ENCODE measurements around the gene STYXL1. TPM values are rescaled to one million over a fixed set of nuclear protein-coding genes. Genes with fewer than 3 reads are reported as not detected.
A peak's percentile ranks its signal among the peaks of the same experiment; 100 is the strongest.
"Not testable (repeated sequence)": the region's sequence is repeated elsewhere in the genome, so short reads cannot be mapped to it uniquely, and the experiment has no call there.

Gene STYXL1
- total RNA-seq, 2 donors from 2014 or later, result 17.6 to 40.1 TPM

- TF ChIP-seq CTCF (IDR thresholded peaks at IDR 0.05), result no peak
- no peak for DNase-seq (ENCODE audit: low spot score)
- H3K27ac ChIP-seq, result no peak overlapping the region
- H3K4me1 ChIP-seq, result peaks cover 0 to 33% of the 10 kb centered on the region in 2 donors
- no peaks in the 10 kb centered on the region for H3K27me3 ChIP-seq
- no peak overlapping the region for H3K4me3 ChIP-seq
- peaks cover 97% of the 10 kb centered on the region for H3K36me3 ChIP-seq
- H3K9me3 ChIP-seq, result no peaks in the 10 kb centered on the region
These were observed 14.5 kb upstream of the STYXL1 start for GRCh38 chr7:76062254-76062653.

GRCh38 chr7:76060842-76061241 lies 13.0 kb upstream of the STYXL1 start:
- no peaks in the 10 kb centered on the region for H3K9me3 ChIP-seq
- H3K4me1 ChIP-seq, result peaks cover 0 to 26% of the 10 kb centered on the region in 2 donors
- H3K27me3 ChIP-seq, result no peaks in the 10 kb centered on the region
- peak; percentile 79 for DNase-seq (ENCODE audit: low spot score)
- H3K27ac ChIP-seq, result peak overlapping the region; percentile 3 to 65
- H3K36me3 ChIP-seq, result peaks cover 94% of the 10 kb centered on the region
- no peak overlapping the region for H3K4me3 ChIP-seq
- no peak for TF ChIP-seq CTCF (IDR thresholded peaks at IDR 0.05)

- H3K4me3 ChIP-seq; H3K27ac ChIP-seq; DNase-seq (ENCODE audit: low spot score); H3K9me3 ChIP-seq; H3K27me3 ChIP-seq: not testable (repeated sequence)
- peaks cover 0 to 31% of the 10 kb centered on the region in 2 donors for H3K4me1 ChIP-seq
- H3K36me3 ChIP-seq, result peaks cover 88% of the 10 kb centered on the region
These were observed 10.9 kb upstream of the STYXL1 start for GRCh38 chr7:76058745-76059144.

GRCh38 chr7:76057813-76058145 lies 10.0 kb upstream of the STYXL1 start:
- Histone ChIP-seq H3K4me1 (peaks cover 0 to 33% of the 10 kb centered on the region in 2 donors), H3K4me3 (no peak overlapping the region), H3K27ac (no peak overlapping the region), H3K27me3 (no peaks in the 10 kb centered on the region), H3K36me3 (peaks cover 78% of the 10 kb centered on the region), H3K9me3 (no peaks in the 10 kb centered on the region)
- no peak for TF ChIP-seq CTCF (IDR thresholded peaks at IDR 0.05)
- DNase-seq (ENCODE audit: low spot score), result no peak

- TF ChIP-seq CTCF (IDR thresholded peaks at IDR 0.05), result no peak
- H3K27ac ChIP-seq, result no peak overlapping the region
- H3K36me3 ChIP-seq, result peaks cover 73% of the 10 kb centered on the region
- H3K9me3 ChIP-seq, result no peaks in the 10 kb centered on the region
- H3K27me3 ChIP-seq, result no peaks in the 10 kb centered on the region
- no peak overlapping the region for H3K4me3 ChIP-seq
- no peak for DNase-seq (ENCODE audit: low spot score)
- peaks cover 0 to 36% of the 10 kb centered on the region in 2 donors for H3K4me1 ChIP-seq
These were observed 9.5 kb upstream of the STYXL1 start for GRCh38 chr7:76057103-76057812.

- H3K27ac ChIP-seq, result no peak overlapping the region
- DNase-seq (ENCODE audit: low spot score), result no peak
- peaks cover 69% of the 10 kb centered on the region for H3K36me3 ChIP-seq
These were observed 8.4 kb upstream of the STYXL1 start for GRCh38 chr7:76056241-76056640.

More at GRCh38 chr7:76056241-76056640, 8.4 kb upstream of the STYXL1 start:
- Histone ChIP-seq H3K4me1 (peaks cover 0 to 29% of the 10 kb centered on the region in 2 donors), H3K27me3 (no peaks in the 10 kb centered on the region), H3K9me3 (no peaks in the 10 kb centered on the region), H3K4me3 (no peak overlapping the region)
- no peak for TF ChIP-seq CTCF (IDR thresholded peaks at IDR 0.05)
